Trophoblast cell (in vitro differentiated cells and primary cell): ENCODE data around the gene PIH1D1.

Experiments used
- DNase-seq, 2 donors: peaks; one replicate each; pipeline ENCODE4 v3.0.0-alpha.2; 2016
- H2AFZ ChIP-seq: 2 replicates; pipeline ENCODE4 v1.6.1; 2013; ENCODE audit warnings: low read length, moderate library complexity, mild to moderate bottlenecking; ENCODE audit not compliant: insufficient read depth, poor library complexity
- H2AK5ac ChIP-seq: 2 replicates; pipeline ENCODE4 v1.6.1; 2013; ENCODE audit warnings: mild to moderate bottlenecking, low read length
- H2BK120ac ChIP-seq: 2 replicates; pipeline ENCODE4 v1.6.1; 2013; ENCODE audit warnings: low read length, mild to moderate bottlenecking, moderate library complexity; ENCODE audit not compliant: insufficient read depth, poor library complexity
- H2BK12ac ChIP-seq: 2 replicates; pipeline ENCODE4 v1.6.1; 2013; ENCODE audit warnings: mild to moderate bottlenecking, low read length, moderate library complexity
- H2BK5ac ChIP-seq: 2 replicates; pipeline ENCODE4 v1.6.1; 2013; ENCODE audit warnings: low read length, low read depth, moderate library complexity, mild to moderate bottlenecking; ENCODE audit not compliant: poor library complexity
- H3K14ac ChIP-seq: 2 replicates; pipeline ENCODE4 v1.6.1; 2013; ENCODE audit warnings: mild to moderate bottlenecking, low read length
- H3K18ac ChIP-seq: 2 replicates; pipeline ENCODE4 v1.6.1; 2013; ENCODE audit warnings: mild to moderate bottlenecking, low read length
- H3K23ac ChIP-seq: 2 replicates; pipeline ENCODE4 v1.6.1; 2013; ENCODE audit warnings: low read length
- H3K27ac ChIP-seq: 2 replicates; pipeline ENCODE4 v1.5.1; 2013; ENCODE audit warnings: low read depth, mild to moderate bottlenecking, inconsistent platforms, low read length, moderate library complexity
- H3K27me3 ChIP-seq: 2 replicates; pipeline ENCODE4 v1.6.1; 2013; ENCODE audit warnings: inconsistent platforms, mild to moderate bottlenecking, low read length, moderate library complexity; ENCODE audit not compliant: insufficient read depth
- H3K36me3 ChIP-seq, 2 experiments: 1 replicate in 1 of 2; 2 replicates in 1 of 2; pipeline ENCODE4 v1.6.1; 2013; ENCODE audit warnings: low read length in 2 of 2, mild to moderate bottlenecking in 2 of 2, moderate library complexity in 1 of 2; ENCODE audit not compliant: insufficient read depth in 2 of 2, control insufficient read depth in 1 of 2
- H3K4ac ChIP-seq: 2 replicates; pipeline ENCODE4 v1.6.1; 2013; ENCODE audit warnings: low read depth, mild to moderate bottlenecking, low read length, moderate library complexity
- H3K4me1 ChIP-seq, 2 experiments: 1 replicate in 1 of 2; 2 replicates in 1 of 2; pipeline ENCODE4 v1.6.1; 2013; ENCODE audit warnings: low read length in 2 of 2, mild to moderate bottlenecking in 2 of 2, moderate library complexity in 1 of 2; ENCODE audit not compliant: insufficient read depth in 2 of 2, control insufficient read depth in 1 of 2
- H3K4me2 ChIP-seq: 2 replicates; pipeline ENCODE4 v1.6.1; 2013; ENCODE audit warnings: inconsistent platforms, mild to moderate bottlenecking, low read length, moderate library complexity
- H3K4me3 ChIP-seq: 2 replicates; pipeline ENCODE4 v1.5.1; 2013; ENCODE audit warnings: mild to moderate bottlenecking, low read depth, low read length, inconsistent platforms
- H3K79me1 ChIP-seq: one replicate; pipeline ENCODE4 v1.6.1; 2013; ENCODE audit warnings: low read length
- H3K79me2 ChIP-seq: 2 replicates; pipeline ENCODE4 v1.6.1; 2013; ENCODE audit warnings: low read length, mild to moderate bottlenecking; ENCODE audit not compliant: control insufficient read depth, insufficient read depth, poor library complexity
- H3K9ac ChIP-seq: 2 replicates; pipeline ENCODE4 v1.6.1; 2013; ENCODE audit warnings: mild to moderate bottlenecking, low read length
- H3K9me3 ChIP-seq: 2 replicates; pipeline ENCODE4 v1.6.1; 2013; ENCODE audit warnings: low read depth, mild to moderate bottlenecking, control low read depth, inconsistent platforms, low read length; ENCODE audit not compliant: insufficient read depth
- H4K12ac ChIP-seq: 2 replicates; pipeline ENCODE4 v1.6.1; 2013; ENCODE audit warnings: low read depth, mild to moderate bottlenecking, low read length, moderate library complexity
- H4K8ac ChIP-seq: 2 replicates; pipeline ENCODE4 v1.6.1; 2013; ENCODE audit warnings: low read depth, mild to moderate bottlenecking, low read length, moderate library complexity
- H4K91ac ChIP-seq: one replicate; pipeline ENCODE4 v1.6.1; 2013; ENCODE audit warnings: low read depth, mild to moderate bottlenecking, low read length, moderate library complexity
- WGBS: extraction: QIAGEN DNeasy Blood & Tissue Kit; methylation state at CpG from one replicate; pipeline ENCODE4 v1.1.7; 2013; ENCODE audit warnings: missing lambda C conversion rate; ENCODE audit not compliant: insufficient read length, insufficient coverage; ENCODE audit errors: extremely low coverage; 5-methylcytosine and 5-hydroxymethylcytosine counted together

The PIH1D1 gene

GRCh38 chr19:49422407-49423070 lies 29.1 kb downstream of the PIH1D1 start:
- no peak overlapping the region for H2BK12ac ChIP-seq
- WGBS = no CpG with 5 or more reads among the region's 58 CpGs
- H4K91ac ChIP-seq = no peak overlapping the region

GRCh38 chr19:49421878-49422202 lies 29.8 kb downstream of the PIH1D1 start:
- no peak overlapping the region for H4K91ac ChIP-seq
- H3K23ac ChIP-seq = no peak overlapping the region
- H3K9me3 ChIP-seq = peaks cover 4% of the 10 kb centered on the region
- H2BK12ac ChIP-seq = no peak overlapping the region
- no peak overlapping the region for H4K12ac ChIP-seq
- WGBS = no CpG with 5 or more reads among the region's 3 CpGs
- H3K79me1 ChIP-seq = no peaks in the 10 kb centered on the region
- peaks cover 0 to 3% of the 10 kb centered on the region in 2 experiments for H3K4me1 ChIP-seq
- no peak overlapping the region for H3K4ac ChIP-seq
- no peak overlapping the region for H2AK5ac ChIP-seq
- no peak overlapping the region for H3K18ac ChIP-seq
- no peak overlapping the region for H3K27ac ChIP-seq
- no peak overlapping the region for H3K4me3 ChIP-seq
- H3K14ac ChIP-seq = no peak overlapping the region
- peaks cover 61% of the 10 kb centered on the region for H3K27me3 ChIP-seq
- H4K8ac ChIP-seq = no peak overlapping the region
- no peak overlapping the region for H2AFZ ChIP-seq
- H3K79me2 ChIP-seq = no peaks in the 10 kb centered on the region
- no peak overlapping the region for H3K9ac ChIP-seq
- no peak overlapping the region for H2BK120ac ChIP-seq
- no peak overlapping the region for H2BK5ac ChIP-seq
- no peaks in the 10 kb centered on the region for H3K36me3 ChIP-seq
- no peak overlapping the region for H3K4me2 ChIP-seq
- DNase-seq = no peak

More at GRCh38 chr19:49422407-49423070, 29.1 kb downstream of the PIH1D1 start:
- peaks cover 0 to 3% of the 10 kb centered on the region in 2 experiments for H3K4me1 ChIP-seq
- H3K9ac ChIP-seq = no peak overlapping the region
- no peak overlapping the region for H3K4ac ChIP-seq
- no peak overlapping the region for H3K4me2 ChIP-seq
- H3K79me1 ChIP-seq = no peaks in the 10 kb centered on the region
- H3K27me3 ChIP-seq = peaks cover 67% of the 10 kb centered on the region
- no peak overlapping the region for H3K4me3 ChIP-seq
- no peak overlapping the region for H4K12ac ChIP-seq
- no peak for DNase-seq
- H2AFZ ChIP-seq = no peak overlapping the region
- peaks cover 4% of the 10 kb centered on the region for H3K9me3 ChIP-seq
- no peak overlapping the region for H3K18ac ChIP-seq
- no peak overlapping the region for H2BK5ac ChIP-seq
- no peak overlapping the region for H3K27ac ChIP-seq
- H2AK5ac ChIP-seq = no peak overlapping the region
- no peak overlapping the region for H4K8ac ChIP-seq
- no peaks in the 10 kb centered on the region for H3K79me2 ChIP-seq
- no peak overlapping the region for H3K23ac ChIP-seq
- H2BK120ac ChIP-seq = no peak overlapping the region
- no peaks in the 10 kb centered on the region for H3K36me3 ChIP-seq
- no peak overlapping the region for H3K14ac ChIP-seq

GRCh38 chr19:49421039-49421877 lies 30.4 kb downstream of the PIH1D1 start:
- Histone ChIP-seq H2BK5ac (no peak overlapping the region), H2AK5ac (no peak overlapping the region), H3K79me2 (no peaks in the 10 kb centered on the region), H3K4me3 (peak overlapping the region; percentile 5), H3K4ac (no peak overlapping the region), H3K79me1 (no peaks in the 10 kb centered on the region), H4K12ac (no peak overlapping the region), H3K9me3 (peaks cover 4% of the 10 kb centered on the region), H3K27me3 (peaks cover 56% of the 10 kb centered on the region), H4K91ac (no peak overlapping the region), H3K23ac (no peak overlapping the region), H2BK12ac (no peak overlapping the region), H2BK120ac (no peak overlapping the region), H3K14ac (no peak overlapping the region), H4K8ac (no peak overlapping the region), H3K27ac (no peak overlapping the region), H3K9ac (no peak overlapping the region), H3K18ac (no peak overlapping the region), H3K4me2 (peak overlapping the region; percentile 10), H3K36me3 (no peaks in the 10 kb centered on the region), H2AFZ (no peak overlapping the region), H3K4me1 (peaks cover 0 to 3% of the 10 kb centered on the region in 2 experiments)
- WGBS = no CpG with 5 or more reads among the region's 48 CpGs
- DNase-seq = peak; percentile 15 to 73

GRCh38 chr19:49420227-49420626 lies 31.4 kb downstream of the PIH1D1 start:
- no peak overlapping the region for H3K4me2 ChIP-seq
- H3K4me3 ChIP-seq = no peak overlapping the region
- H3K14ac ChIP-seq = no peak overlapping the region
- no peak overlapping the region for H4K12ac ChIP-seq
- H2BK5ac ChIP-seq = no peak overlapping the region
- no peak overlapping the region for H2BK120ac ChIP-seq
- no peak overlapping the region for H3K4ac ChIP-seq
- H3K23ac ChIP-seq = no peak overlapping the region
- no peak overlapping the region for H4K8ac ChIP-seq
- no peak overlapping the region for H2BK12ac ChIP-seq
- no peak overlapping the region for H2AK5ac ChIP-seq
- peaks cover 45% of the 10 kb centered on the region for H3K27me3 ChIP-seq
- H3K79me1 ChIP-seq = no peaks in the 10 kb centered on the region
- H3K36me3 ChIP-seq = no peaks in the 10 kb centered on the region
- no peak overlapping the region for H3K27ac ChIP-seq
- H3K9ac ChIP-seq = no peak overlapping the region
- peaks cover 4% of the 10 kb centered on the region for H3K9me3 ChIP-seq
- no peak overlapping the region for H2AFZ ChIP-seq
- no peaks in the 10 kb centered on the region for H3K79me2 ChIP-seq
- no CpG with 5 or more reads among the region's 2 CpGs for WGBS
- H4K91ac ChIP-seq = no peak overlapping the region
- H3K4me1 ChIP-seq = peaks cover 0 to 3% of the 10 kb centered on the region in 2 experiments
- H3K18ac ChIP-seq = no peak overlapping the region
- no peak for DNase-seq
